CD4-positive, alpha-beta memory T cell (primary cell): Measurements from ENCODE around the gene NMU. TPM values are rescaled to one million over a fixed set of nuclear protein-coding genes. Genes with fewer than 3 reads are reported as not detected.
"Not testable (repeated sequence)": the region's sequence is repeated elsewhere in the genome, so short reads cannot be mapped to it uniquely, and the experiment has no call there.

Experiments used
- CTCF ChIA-PET: fragments of 350-600 bp; sonication (Branson Sonifier 250); formaldehyde crosslinking; loops from one replicate; lab custom pipeline; 2021; ENCODE audit warnings: inconsistent platforms; ENCODE audit not compliant: partially characterized antibody; lab: Charles Lee
- POLR2A ChIA-PET: fragments of 350-600 bp; sonication (Branson Sonifier 250); formaldehyde crosslinking; loops from one replicate; lab custom pipeline; 2021; ENCODE audit not compliant: partially characterized antibody; lab: Charles Lee
- DNase-seq, 5 donors: peaks; one replicate each; pipeline versions ENCODE4 v3.0.0 to v3.0.0-alpha.2; 2020 to 2022; ENCODE audit warnings: mixed read lengths in 1 of 5
- H3K27ac ChIP-seq: one replicate; pipeline ENCODE4 v1.7.0; 2013; ENCODE audit warnings: low read depth, low read length
- H3K27me3 ChIP-seq: 2 replicates; pipeline ENCODE4 v1.7.0; 2013; ENCODE audit warnings: mild to moderate bottlenecking, low read length, moderate library complexity; ENCODE audit not compliant: insufficient read depth
- H3K36me3 ChIP-seq: 2 replicates; pipeline ENCODE4 v1.7.0; 2013; ENCODE audit warnings: mild to moderate bottlenecking, low read length, moderate library complexity; ENCODE audit not compliant: insufficient read depth
- H3K4me1 ChIP-seq: 2 replicates; pipeline ENCODE4 v1.7.0; 2013; ENCODE audit warnings: mild to moderate bottlenecking, low read length, moderate library complexity; ENCODE audit not compliant: insufficient read depth
- H3K4me3 ChIP-seq, 2 donors: one replicate each; pipeline ENCODE4 v1.7.0; 2013; ENCODE audit warnings: low read length in 2 of 2, mild to moderate bottlenecking in 1 of 2
- H3K9me3 ChIP-seq, 2 donors: one replicate each; pipeline ENCODE4 v1.7.0; 2013; ENCODE audit warnings: low read length in 2 of 2, control low read depth in 1 of 2; ENCODE audit not compliant: control insufficient read depth in 1 of 2
- H3K27ac Mint-ChIP-seq, 7 donors: one replicate each; pipeline ENCODE4 v1.8.0; 2020 to 2021; ENCODE audit warnings: mixed read lengths in 7 of 7, mild to moderate bottlenecking in 6 of 7, inconsistent platforms in 3 of 7, moderate library complexity in 3 of 7
- H3K27me3 Mint-ChIP-seq, 2 donors: one replicate each; pipeline ENCODE4 v1.8.0; 2020 to 2021; ENCODE audit warnings: mixed read lengths in 2 of 2
- H3K36me3 Mint-ChIP-seq, 2 donors: one replicate each; pipeline ENCODE4 v1.8.0; 2020 to 2021; ENCODE audit warnings: mixed read lengths in 2 of 2, inconsistent platforms in 1 of 2, mild to moderate bottlenecking in 1 of 2
- H3K4me1 Mint-ChIP-seq, 4 donors: one replicate each; pipeline ENCODE4 v1.8.0; 2020 to 2021; ENCODE audit warnings: mixed read lengths in 4 of 4, mild to moderate bottlenecking in 1 of 4
- H3K4me3 Mint-ChIP-seq, 8 donors: one replicate each; pipeline ENCODE4 v1.8.0; 2020 to 2021; ENCODE audit warnings: mixed read lengths in 8 of 8, mild to moderate bottlenecking in 7 of 8, moderate library complexity in 6 of 8, inconsistent platforms in 3 of 8
- H3K9me3 Mint-ChIP-seq, 8 donors: one replicate each; pipeline ENCODE4 v1.8.0; 2020 to 2021; ENCODE audit warnings: mixed read lengths in 8 of 8, mild to moderate bottlenecking in 5 of 8, inconsistent platforms in 3 of 8, moderate library complexity in 1 of 8
- intact Hi-C: fragments of 100-400 bp; cut with micrococcal nuclease; formaldehyde crosslinking; loops from one replicate; pipeline ENCODE4 v1.15.1; 2023
- polyA plus RNA-seq, 2 donors: library from polyadenylated mRNA; unstranded; fragments of 300-500 nt; fragmentation: Illumina TruSeq; gene quantifications; one replicate each; pipeline ENCODE4 v1.2.3, GENCODE V29; 2021
- total RNA-seq, 2 experiments: library from RNA; stranded (reverse); gene quantifications; one replicate each; pipeline ENCODE4 v1.2.3, GENCODE V29; 2021

Gene NMU
- not detected for total RNA-seq
- polyA plus RNA-seq, result 1 to 10 TPM in 1 of 2 donors, under 1 TPM in 1; 0.49 to 6.7 TPM

GRCh38 chr4:55635741-55636655 is at the start of gene NMU:
Gene NMU (minus strand): TSS chr4:55636298. CDS start chr4:55636192, 106 bp downstream.
- H3K27ac Mint-ChIP-seq, result peak within 1 kb of the TSS in 1 of 7 donors; percentile 71
- peaks cover 17% of the 10 kb centered on the region for H3K27me3 ChIP-seq
- H3K4me1 Mint-ChIP-seq, result peaks cover 15 to 20% (median 17%) of the 10 kb centered on the region in 4 donors
- H3K4me3 ChIP-seq, result peak within 1 kb of the TSS in 1 of 2 donors; percentile 19
- peaks cover 0 to 5% (median 0%) of the 10 kb centered on the region in 8 donors for H3K9me3 Mint-ChIP-seq
- H3K9me3 ChIP-seq, result no peaks in the 10 kb centered on the region
- intact Hi-C loops, result no loop called here
- no peaks in the 10 kb centered on the region for H3K36me3 Mint-ChIP-seq
- DNase-seq, result peak in 4 of 5 donors; percentile 8 to 37 (median 19)
- peak within 1 kb of the TSS; percentile 73 to 87 (median 79) for H3K4me3 Mint-ChIP-seq
- H3K36me3 ChIP-seq, result no peaks in the 10 kb centered on the region
- peaks cover 36 to 42% of the 10 kb centered on the region in 2 donors for H3K27me3 Mint-ChIP-seq
- H3K4me1 ChIP-seq, result peaks cover 15% of the 10 kb centered on the region
- no peak within 1 kb of the TSS for H3K27ac ChIP-seq
- CTCF ChIA-PET, result no interaction called here
- POLR2A ChIA-PET, result no interaction called here

GRCh38 chr4:55684276-55684675 is 48.2 kb upstream of the NMU start:
- H3K4me1 Mint-ChIP-seq, result no peaks in the 10 kb centered on the region
- ChIA-PET CTCF (no interaction called here), POLR2A (no interaction called here)
- H3K4me3 ChIP-seq, result no peak overlapping the region
- DNase-seq, result no peak
- H3K4me1 ChIP-seq, result no peaks in the 10 kb centered on the region
- intact Hi-C loops, result no loop called here
- H3K4me3 Mint-ChIP-seq, result no peak overlapping the region
- H3K36me3 ChIP-seq, result no peaks in the 10 kb centered on the region
- peaks cover 0 to 5% (median under 1%) of the 10 kb centered on the region in 8 donors for H3K9me3 Mint-ChIP-seq
- peaks cover 4 to 5% of the 10 kb centered on the region in 2 donors for H3K27me3 Mint-ChIP-seq
- no peak overlapping the region for H3K27ac Mint-ChIP-seq
- no peaks in the 10 kb centered on the region for H3K36me3 Mint-ChIP-seq
- no peaks in the 10 kb centered on the region for H3K9me3 ChIP-seq
- H3K27ac ChIP-seq, result no peak overlapping the region
- no peaks in the 10 kb centered on the region for H3K27me3 ChIP-seq

GRCh38 chr4:55682797-55683196 is 46.7 kb upstream of the NMU start:
- H3K36me3 ChIP-seq, H3K27me3 Mint-ChIP-seq, H3K27ac ChIP-seq, H3K27ac Mint-ChIP-seq, H3K27me3 ChIP-seq, H3K9me3 Mint-ChIP-seq, CTCF ChIA-PET, intact Hi-C loops, DNase-seq, H3K4me1 Mint-ChIP-seq, H3K4me3 ChIP-seq, H3K9me3 ChIP-seq, H3K4me3 Mint-ChIP-seq, H3K36me3 Mint-ChIP-seq, POLR2A ChIA-PET, H3K4me1 ChIP-seq: not testable (repeated sequence)

GRCh38 chr4:55682295-55682694 is 46.2 kb upstream of the NMU start:
- POLR2A ChIA-PET, result no interaction called here
- CTCF ChIA-PET, result no interaction called here
- no peaks in the 10 kb centered on the region for H3K9me3 ChIP-seq

GRCh38 chr4:55681430-55681829 is 45.3 kb upstream of the NMU start:
- Mint-ChIP-seq H3K9me3 (peaks cover 0 to 5% (median under 1%) of the 10 kb centered on the region in 8 donors), H3K27ac (no peak overlapping the region), H3K36me3 (no peaks in the 10 kb centered on the region), H3K4me1 (no peaks in the 10 kb centered on the region), H3K4me3 (no peak overlapping the region), H3K27me3 (peaks cover 3 to 5% of the 10 kb centered on the region in 2 donors)
- no peaks in the 10 kb centered on the region for H3K4me1 ChIP-seq
- ChIA-PET POLR2A (no interaction called here), CTCF (no interaction called here)
- H3K27me3 ChIP-seq, result no peaks in the 10 kb centered on the region
- no peak for DNase-seq
- intact Hi-C loops, result no loop called here
- no peak overlapping the region for H3K27ac ChIP-seq
- H3K4me3 ChIP-seq, result no peak overlapping the region
- no peaks in the 10 kb centered on the region for H3K9me3 ChIP-seq
- H3K36me3 ChIP-seq, result no peaks in the 10 kb centered on the region

More at GRCh38 chr4:55682295-55682694, 46.2 kb upstream of the NMU start:
- Mint-ChIP-seq H3K4me1 (no peaks in the 10 kb centered on the region), H3K4me3 (no peak overlapping the region), H3K9me3 (peaks cover 0 to 5% (median under 1%) of the 10 kb centered on the region in 8 donors), H3K36me3 (no peaks in the 10 kb centered on the region), H3K27me3 (peaks cover 4 to 5% of the 10 kb centered on the region in 2 donors), H3K27ac (no peak overlapping the region)
- H3K27me3 ChIP-seq, result no peaks in the 10 kb centered on the region
- no peaks in the 10 kb centered on the region for H3K4me1 ChIP-seq
- H3K27ac ChIP-seq, result no peak overlapping the region
- H3K36me3 ChIP-seq, result no peaks in the 10 kb centered on the region
- intact Hi-C loops, result no loop called here
- H3K4me3 ChIP-seq, result no peak overlapping the region
- DNase-seq, result no peak

GRCh38 chr4:55675196-55675793 is 39.2 kb upstream of the NMU start:
- no peak overlapping the region for H3K4me3 Mint-ChIP-seq
- Histone ChIP-seq H3K9me3 (no peaks in the 10 kb centered on the region), H3K27ac (no peak overlapping the region), H3K4me3 (no peak overlapping the region), H3K27me3 (no peaks in the 10 kb centered on the region), H3K36me3 (no peaks in the 10 kb centered on the region), H3K4me1 (no peaks in the 10 kb centered on the region)
- H3K27me3 Mint-ChIP-seq, result peaks cover 5 to 11% of the 10 kb centered on the region in 2 donors
- peaks cover 0 to 2% (median 0%) of the 10 kb centered on the region in 4 donors for H3K4me1 Mint-ChIP-seq
- CTCF ChIA-PET, result no interaction called here
- DNase-seq, result no peak
- H3K27ac Mint-ChIP-seq, result no peak overlapping the region
- H3K9me3 Mint-ChIP-seq, result peaks cover 0 to 7% (median 2%) of the 10 kb centered on the region in 8 donors
- H3K36me3 Mint-ChIP-seq, result no peaks in the 10 kb centered on the region
- POLR2A ChIA-PET, result no interaction called here
- intact Hi-C loops, result no loop called here

GRCh38 chr4:55673424-55673823 is 37.3 kb upstream of the NMU start:
- H3K4me3 ChIP-seq, result no peak overlapping the region
- H3K36me3 ChIP-seq, result no peaks in the 10 kb centered on the region
- H3K27me3 Mint-ChIP-seq, result peaks cover 5 to 15% of the 10 kb centered on the region in 2 donors
- POLR2A ChIA-PET, result no interaction called here
- H3K9me3 Mint-ChIP-seq, result peaks cover 0 to 7% (median 2%) of the 10 kb centered on the region in 8 donors
- peaks cover 0 to 2% (median 0%) of the 10 kb centered on the region in 4 donors for H3K4me1 Mint-ChIP-seq
- no peak overlapping the region for H3K4me3 Mint-ChIP-seq
- no peaks in the 10 kb centered on the region for H3K27me3 ChIP-seq
- H3K36me3 Mint-ChIP-seq, result no peaks in the 10 kb centered on the region
- no peak for DNase-seq
- H3K4me1 ChIP-seq, result no peaks in the 10 kb centered on the region
- CTCF ChIA-PET, result no interaction called here
- no peak overlapping the region for H3K27ac Mint-ChIP-seq
- no peaks in the 10 kb centered on the region for H3K9me3 ChIP-seq
- intact Hi-C loops, result no loop called here
- H3K27ac ChIP-seq, result no peak overlapping the region
